NCI-H1092 treated with DMSO at 0.1 percent for 48 hours (cell line): Measurements from ENCODE around the gene LGALS9.

Experiments used
- DNase-seq: peaks from one replicate; lab custom pipeline; 2025; lab: John Stamatoyannopoulos, UW

LGALS9 gene

GRCh38 chr17:27630607-27631410 is at the start of gene LGALS9:
TSS of gene LGALS9 (plus strand) at chr17:27631188. CDS start at chr17:27631266, 78 bp downstream.
- no peak for DNase-seq

DNA sequence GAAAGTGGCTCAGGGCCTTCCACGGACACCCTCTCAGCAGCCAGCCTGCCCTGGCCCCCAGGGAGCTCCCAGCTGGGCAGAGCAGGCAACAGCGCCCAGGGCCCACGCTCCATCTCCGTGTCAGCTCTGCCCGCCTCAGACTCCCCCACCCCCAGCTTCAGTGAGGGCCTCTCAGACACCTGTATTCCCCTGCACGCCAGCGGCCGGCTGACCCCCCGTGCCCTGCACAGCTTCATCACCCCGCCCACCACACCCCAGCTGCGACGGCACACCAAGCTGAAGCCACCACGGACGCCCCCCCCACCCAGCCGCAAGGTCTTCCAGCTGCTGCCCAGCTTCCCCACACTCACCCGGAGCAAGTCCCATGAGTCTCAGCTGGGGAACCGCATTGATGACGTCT is 48.3 kb upstream of the LGALS9 start:
- no peak for DNase-seq

- no peak for DNase-seq
These were observed 45.8 kb upstream of the LGALS9 start for GRCh38 chr17:27585153-27585681.

GRCh38 chr17:27585792-27586191 is 45.2 kb upstream of the LGALS9 start:
- no peak for DNase-seq

DNA sequence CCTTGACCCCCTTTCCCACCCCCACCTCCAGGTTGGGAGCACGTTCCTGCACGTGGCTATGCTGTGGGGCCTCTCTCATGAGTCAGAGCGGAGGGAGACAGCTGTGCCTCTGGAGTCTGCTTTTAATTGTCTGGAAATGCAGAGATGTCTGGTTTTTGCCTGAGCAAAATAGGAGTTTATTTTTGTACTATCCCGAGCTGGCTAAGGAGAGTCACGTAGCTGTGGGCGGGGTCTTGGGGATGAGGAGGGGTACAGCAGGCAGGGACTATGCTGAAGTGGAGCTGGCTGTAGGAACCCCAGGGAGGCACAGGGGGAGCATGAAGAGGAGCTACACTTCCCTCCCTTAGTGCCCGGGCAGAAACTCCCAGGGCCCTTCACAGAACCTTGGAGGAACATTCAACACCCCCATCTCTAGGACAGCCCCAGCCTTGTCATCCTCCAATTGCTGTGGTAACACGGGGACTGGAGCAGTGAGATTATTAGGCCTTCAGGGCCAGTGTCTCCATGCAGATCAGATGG is 44.7 kb upstream of the LGALS9 start:
- no peak for DNase-seq

DNA sequence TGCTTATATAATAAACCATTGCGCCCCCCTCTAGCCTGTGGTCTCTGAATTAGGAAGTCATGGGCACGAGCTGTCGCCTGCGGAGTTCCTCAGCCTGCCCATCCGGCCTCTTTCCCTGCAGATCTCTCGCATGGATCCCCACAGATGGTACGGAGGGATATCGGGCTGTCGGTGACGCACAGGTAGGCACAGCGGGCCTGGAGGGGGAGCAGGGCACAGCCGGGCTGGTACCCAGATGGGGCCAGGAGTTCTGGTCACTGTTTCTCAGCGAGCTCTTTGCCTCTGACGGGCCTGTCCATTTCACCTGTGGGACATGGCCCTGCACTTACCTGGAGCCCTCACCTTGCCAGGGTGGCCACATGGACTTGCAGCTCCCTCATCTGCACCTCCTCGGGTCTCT is 42.6 kb upstream of the LGALS9 start:
- DNase-seq, result no peak

DNA sequence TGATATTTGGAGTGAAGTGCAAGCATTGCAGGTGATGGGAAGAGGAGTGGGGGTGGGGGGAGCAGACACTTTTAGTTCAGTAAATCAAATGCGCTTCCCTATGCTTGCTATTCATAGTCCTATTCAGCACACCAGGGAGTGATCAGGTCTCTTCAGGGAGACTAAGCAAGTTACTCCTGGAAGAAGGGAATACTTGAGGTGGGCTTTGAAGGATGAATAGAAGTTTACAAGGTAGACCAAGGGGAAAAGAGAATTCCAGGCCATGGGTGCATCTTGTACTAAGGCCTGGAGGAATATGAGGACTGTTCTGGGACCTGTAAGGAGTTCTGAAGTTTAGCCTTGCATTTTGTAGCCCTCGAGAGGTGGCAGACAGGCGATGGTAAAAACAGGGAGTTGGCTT is 40.1 kb upstream of the LGALS9 start:
- no peak for DNase-seq

DNA sequence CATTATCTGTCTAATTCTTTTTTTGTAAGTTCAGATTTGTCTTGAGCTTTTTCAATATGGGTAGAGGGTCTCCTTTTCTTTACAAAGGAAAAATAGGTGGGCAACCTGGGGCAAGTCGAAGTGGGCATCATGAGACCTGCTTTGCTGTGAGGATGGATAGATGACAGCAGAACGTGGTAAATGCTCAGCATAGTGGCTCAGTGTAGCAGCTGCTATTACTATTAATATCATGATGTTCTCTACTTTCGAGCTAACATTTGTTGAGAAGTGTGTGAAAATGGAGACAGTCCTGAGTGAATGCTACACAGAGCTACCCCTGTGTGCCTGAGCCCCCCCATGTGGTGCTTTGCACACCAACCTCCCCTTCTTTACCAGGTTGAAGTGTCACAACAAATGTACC is 39.0 kb upstream of the LGALS9 start:
- no peak for DNase-seq

GRCh38 chr17:27593232-27593856 is 37.6 kb upstream of the LGALS9 start:
- DNase-seq, result no peak

DNA sequence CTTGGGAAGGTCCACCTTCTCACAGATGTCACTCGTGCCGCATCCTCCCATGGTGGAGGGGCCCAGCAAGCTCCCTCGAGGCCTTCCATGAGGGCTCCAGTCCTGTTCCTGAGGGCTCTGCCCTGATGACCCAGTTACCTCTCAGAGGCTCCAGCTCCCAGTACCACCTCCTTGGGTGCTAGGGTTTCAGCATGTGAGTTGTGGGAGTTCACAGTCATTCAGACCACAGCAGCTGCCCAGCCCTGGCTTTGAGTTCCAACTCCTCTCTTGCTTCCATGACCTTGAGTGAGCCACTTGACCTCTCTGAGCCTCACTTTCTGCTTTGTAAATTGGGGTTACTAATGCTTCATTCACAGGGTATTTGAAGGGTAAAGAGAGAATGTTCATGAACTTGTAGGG is 37.1 kb upstream of the LGALS9 start:
- DNase-seq, result no peak

- no peak for DNase-seq
These were observed 35.8 kb upstream of the LGALS9 start for GRCh38 chr17:27595208-27595607.

GRCh38 chr17:27596096-27596495 is 34.9 kb upstream of the LGALS9 start:
- DNase-seq, result no peak

GRCh38 chr17:27596566-27597187 is 34.3 kb upstream of the LGALS9 start:
- DNase-seq, result peak; percentile 53

GRCh38 chr17:27597188-27597580 is 33.8 kb upstream of the LGALS9 start:
- no peak for DNase-seq

DNA sequence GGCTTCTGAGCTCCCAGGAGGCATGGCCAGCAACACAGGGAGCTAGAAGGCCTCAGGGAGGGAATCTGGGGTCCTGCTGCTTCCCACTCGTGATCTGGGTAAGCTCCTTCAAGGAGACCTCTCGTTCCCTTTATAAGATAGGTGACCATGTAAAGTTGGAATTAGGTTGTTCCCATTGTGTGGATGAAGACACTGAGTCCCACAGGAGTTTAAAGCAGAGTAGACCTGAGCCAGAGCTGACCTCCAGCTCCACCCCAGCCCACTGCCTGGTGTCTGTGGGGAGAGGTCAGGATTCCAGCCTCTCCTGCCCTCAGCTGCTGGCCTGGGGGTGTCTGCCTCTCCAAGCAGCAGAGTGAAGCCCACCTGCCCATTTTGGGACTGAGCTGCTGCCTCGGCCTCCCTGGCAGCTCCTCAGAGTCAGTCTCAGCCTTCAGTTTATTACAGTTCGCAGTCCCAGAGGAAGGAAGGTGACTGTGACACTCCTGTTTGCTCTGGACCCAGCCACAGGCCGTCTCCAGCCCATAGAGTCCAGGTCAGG is 33.1 kb upstream of the LGALS9 start:
- no peak for DNase-seq

DNA sequence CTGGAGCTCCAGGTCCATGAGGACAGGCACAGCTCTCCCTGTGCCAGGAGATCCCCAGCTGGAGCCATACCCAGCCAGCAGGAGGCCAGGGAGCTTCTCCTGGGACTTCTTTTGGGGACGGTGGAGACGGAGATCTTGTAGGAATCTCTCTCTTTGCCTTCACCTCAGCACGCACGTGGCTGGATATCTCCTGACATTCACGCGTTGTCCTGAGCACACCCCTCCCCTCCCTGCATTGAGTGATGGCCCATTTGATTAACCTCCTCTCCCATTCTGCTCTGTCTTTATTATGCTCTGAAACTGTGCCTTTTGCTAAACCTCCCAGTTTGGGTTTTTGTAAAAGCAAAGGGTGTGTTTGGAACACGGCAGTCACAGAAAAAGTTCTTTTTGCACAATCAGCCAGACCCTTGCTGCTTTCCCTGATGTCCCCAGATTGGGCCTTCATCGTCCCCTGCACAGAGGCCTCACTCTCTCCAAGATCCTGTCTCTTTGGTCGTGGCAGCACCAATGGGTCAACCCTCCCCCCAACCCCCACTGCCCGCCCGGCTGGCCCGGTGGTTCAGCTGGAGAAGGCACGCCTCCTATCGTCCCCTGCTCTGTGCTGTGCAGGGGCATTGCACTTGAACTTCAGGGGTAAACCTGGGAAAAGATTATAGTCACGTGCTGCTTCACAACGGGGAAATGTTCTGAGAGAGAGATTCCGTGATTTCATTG is 32.5 kb upstream of the LGALS9 start:
- no peak for DNase-seq

DNA sequence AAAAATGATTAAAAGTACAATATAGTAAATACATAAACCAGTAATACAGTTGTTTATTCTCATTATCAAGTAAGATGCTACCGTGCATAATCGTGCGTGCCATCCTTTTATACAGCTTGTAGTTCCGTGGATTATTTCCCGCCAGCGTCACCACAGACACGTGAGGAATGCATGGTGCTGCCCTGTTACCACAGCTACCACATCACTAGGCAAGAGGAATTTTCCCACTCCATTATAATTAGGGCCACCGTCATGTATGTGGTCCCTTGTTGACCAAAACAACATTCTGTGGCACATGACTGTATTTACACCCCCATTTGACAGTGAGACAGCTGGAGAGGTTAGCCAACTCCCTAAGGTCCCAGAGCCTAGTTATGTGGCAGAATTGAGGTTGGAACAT is 30.5 kb upstream of the LGALS9 start:
- no peak for DNase-seq

- peak; percentile 51 for DNase-seq
These were observed 29.7 kb upstream of the LGALS9 start for GRCh38 chr17:27601069-27601974.

DNA sequence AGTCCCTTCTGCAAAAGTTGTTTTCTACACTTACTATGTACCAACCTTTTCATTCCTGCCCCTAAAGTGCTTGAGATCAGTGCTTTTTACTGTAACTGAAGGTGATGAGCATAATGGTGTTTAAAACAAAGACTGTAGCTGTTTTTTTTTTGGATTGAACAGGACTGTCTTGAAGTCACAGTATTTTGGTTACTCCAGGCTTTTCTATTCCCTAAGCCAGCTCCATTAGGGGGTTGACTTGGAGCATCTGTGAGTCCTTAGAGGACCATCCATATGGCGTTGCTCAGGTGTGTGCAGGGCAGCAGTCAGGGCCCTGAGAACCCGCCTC is 29.0 kb upstream of the LGALS9 start:
- no peak for DNase-seq

- peak; percentile 19 for DNase-seq
These were observed 28.1 kb upstream of the LGALS9 start for GRCh38 chr17:27602721-27603420.
